Hepatocyte (in vitro differentiated cells): ENCODE measurements around the gene KCNQ2.

Experiments
- EZH2 ChIP-seq: fragments of 200-600 bp; sonication (generic); IDR thresholded peaks from 2 replicates; pipeline ENCODE4 v1.6.1; 2016; ENCODE audit warnings: antibody characterized with exemption, mild to moderate bottlenecking, borderline replicate concordance
- TF ChIP-seq, protein P1 (sequence below): fragments of 200-600 bp; sonication (generic); IDR thresholded peaks from 2 replicates; pipeline ENCODE4 v1.5.1; 2016; ENCODE audit warnings: antibody characterized with exemption, mild to moderate bottlenecking; ENCODE audit not compliant: poor library complexity

- TF ChIP-seq, protein P1, sequence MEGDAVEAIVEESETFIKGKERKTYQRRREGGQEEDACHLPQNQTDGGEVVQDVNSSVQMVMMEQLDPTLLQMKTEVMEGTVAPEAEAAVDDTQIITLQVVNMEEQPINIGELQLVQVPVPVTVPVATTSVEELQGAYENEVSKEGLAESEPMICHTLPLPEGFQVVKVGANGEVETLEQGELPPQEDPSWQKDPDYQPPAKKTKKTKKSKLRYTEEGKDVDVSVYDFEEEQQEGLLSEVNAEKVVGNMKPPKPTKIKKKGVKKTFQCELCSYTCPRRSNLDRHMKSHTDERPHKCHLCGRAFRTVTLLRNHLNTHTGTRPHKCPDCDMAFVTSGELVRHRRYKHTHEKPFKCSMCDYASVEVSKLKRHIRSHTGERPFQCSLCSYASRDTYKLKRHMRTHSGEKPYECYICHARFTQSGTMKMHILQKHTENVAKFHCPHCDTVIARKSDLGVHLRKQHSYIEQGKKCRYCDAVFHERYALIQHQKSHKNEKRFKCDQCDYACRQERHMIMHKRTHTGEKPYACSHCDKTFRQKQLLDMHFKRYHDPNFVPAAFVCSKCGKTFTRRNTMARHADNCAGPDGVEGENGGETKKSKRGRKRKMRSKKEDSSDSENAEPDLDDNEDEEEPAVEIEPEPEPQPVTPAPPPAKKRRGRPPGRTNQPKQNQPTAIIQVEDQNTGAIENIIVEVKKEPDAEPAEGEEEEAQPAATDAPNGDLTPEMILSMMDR: no peak
- TF ChIP-seq EZH2: no peak
Measured at GRCh38 chr20:63424613-63425012, 47.8 kb downstream of the KCNQ2 start.
